ENCODE results near the gene CHRNA1.

Gene CHRNA1

GRCh38 chr2:174764280-174765255 lies at the start of gene CHRNA1:
CHRNA1 (minus strand) TSS chr2:174764472; CDS start chr2:174764394, 78 bp downstream.
- DNase-seq, result no peak

GRCh38 chr2:174812037-174812436 lies 47.8 kb upstream of the CHRNA1 start:
- DNase-seq, result no peak

GRCh38 chr2:174807931-174808330 lies 43.7 kb upstream of the CHRNA1 start:
- DNase-seq, result no peak

GRCh38 chr2:174805803-174806202 lies 41.5 kb upstream of the CHRNA1 start:
- no peak for DNase-seq

- DNase-seq, result no peak
Measured at GRCh38 chr2:174802459-174802858, 38.2 kb upstream of the CHRNA1 start.

- no peak for DNase-seq
Measured at GRCh38 chr2:174800436-174801205, 36.3 kb upstream of the CHRNA1 start.

GRCh38 chr2:174798801-174799200 lies 34.5 kb upstream of the CHRNA1 start:
- no peak for DNase-seq

- no peak for DNase-seq
Measured at GRCh38 chr2:174797781-174798276, 33.6 kb upstream of the CHRNA1 start.

- DNase-seq, result no peak
Measured at GRCh38 chr2:174796319-174796771, 32.1 kb upstream of the CHRNA1 start.

GRCh38 chr2:174794851-174795374 lies 30.6 kb upstream of the CHRNA1 start:
- no peak for DNase-seq

GRCh38 chr2:174792309-174793025 lies 28.2 kb upstream of the CHRNA1 start:
- no peak for DNase-seq

- no peak for DNase-seq
Measured at GRCh38 chr2:174791746-174792280, 27.5 kb upstream of the CHRNA1 start.

GRCh38 chr2:174791020-174791419 lies 26.7 kb upstream of the CHRNA1 start:
- no peak for DNase-seq

- no peak for DNase-seq
Measured at GRCh38 chr2:174789001-174789400, 24.7 kb upstream of the CHRNA1 start.

- DNase-seq, result no peak
Measured at GRCh38 chr2:174788291-174788929, 24.1 kb upstream of the CHRNA1 start.

- DNase-seq, result peak; percentile 26
Measured at GRCh38 chr2:174787487-174788205, 23.4 kb upstream of the CHRNA1 start.

GRCh38 chr2:174786066-174786725 lies 21.9 kb upstream of the CHRNA1 start:
- DNase-seq, result no peak

- DNase-seq, result no peak
Measured at GRCh38 chr2:174785481-174785880, 21.2 kb upstream of the CHRNA1 start.

- no peak for DNase-seq
Measured at GRCh38 chr2:174784909-174785308, 20.6 kb upstream of the CHRNA1 start.

- DNase-seq, result no peak
Measured at GRCh38 chr2:174784316-174784715, 20.0 kb upstream of the CHRNA1 start.
